Activated naive CD4-positive, alpha-beta T cell treated with anti-CD3 and anti-CD28 coated beads, Interleukin-2, amount 50 U/mL, for 16 hours (primary cell): Measurements from ENCODE around the gene PPP1R14C.

Experiments
- DNase-seq: peaks from one replicate; pipeline ENCODE4 v3.0.0-alpha.2; 2020

PPP1R14C gene

DNA sequence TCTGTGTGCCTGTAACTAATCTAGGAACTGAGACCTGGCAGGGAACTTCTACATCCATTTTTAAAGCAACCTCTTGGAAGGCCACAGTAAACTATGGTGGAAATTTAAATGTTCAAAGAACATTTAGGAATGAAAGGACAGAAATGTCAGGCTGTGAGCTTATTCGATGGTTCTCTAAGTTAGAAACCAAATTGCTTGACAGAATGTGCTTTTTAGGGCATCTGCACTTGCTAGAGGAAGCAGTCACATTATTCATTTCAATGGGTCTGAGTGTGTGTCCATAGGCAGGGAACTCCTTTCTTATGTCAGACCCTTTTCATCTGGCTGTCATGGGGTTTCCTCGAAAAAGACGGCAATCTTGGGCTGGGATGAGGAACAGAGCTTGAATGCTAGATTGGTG, 84.4 kb downstream of the PPP1R14C start:
- no peak for DNase-seq

DNA sequence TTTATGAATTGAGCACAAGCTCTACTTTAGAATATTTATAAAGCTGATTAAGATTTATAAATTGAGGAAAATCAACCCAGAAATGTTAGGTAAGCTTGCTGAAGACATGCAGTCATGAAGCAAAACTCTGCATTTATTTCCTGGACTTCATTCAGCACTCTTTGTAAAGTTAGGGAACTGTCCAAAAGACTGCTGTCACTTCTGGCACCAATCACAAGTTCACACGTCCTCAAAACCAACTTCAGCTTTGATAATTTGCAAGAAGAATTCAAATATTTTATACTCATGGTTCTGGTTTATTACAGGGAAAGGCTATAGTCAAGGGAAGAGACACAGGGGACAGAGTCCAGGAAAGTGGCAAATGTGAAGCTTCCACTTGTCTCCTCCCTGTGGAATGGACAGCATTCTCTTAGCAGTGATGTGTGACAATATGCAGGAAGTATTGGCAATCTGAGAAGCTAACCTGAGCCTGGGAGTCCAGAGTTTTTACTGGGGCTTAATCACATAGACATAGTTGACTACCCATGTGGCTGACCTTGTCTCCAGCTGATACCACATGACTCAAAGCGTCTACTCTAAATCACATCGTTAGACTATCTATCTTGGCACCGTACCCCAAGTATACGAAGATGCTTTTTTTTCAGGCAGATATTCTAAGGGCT, 85.4 kb downstream of the PPP1R14C start:
- no peak for DNase-seq

DNA sequence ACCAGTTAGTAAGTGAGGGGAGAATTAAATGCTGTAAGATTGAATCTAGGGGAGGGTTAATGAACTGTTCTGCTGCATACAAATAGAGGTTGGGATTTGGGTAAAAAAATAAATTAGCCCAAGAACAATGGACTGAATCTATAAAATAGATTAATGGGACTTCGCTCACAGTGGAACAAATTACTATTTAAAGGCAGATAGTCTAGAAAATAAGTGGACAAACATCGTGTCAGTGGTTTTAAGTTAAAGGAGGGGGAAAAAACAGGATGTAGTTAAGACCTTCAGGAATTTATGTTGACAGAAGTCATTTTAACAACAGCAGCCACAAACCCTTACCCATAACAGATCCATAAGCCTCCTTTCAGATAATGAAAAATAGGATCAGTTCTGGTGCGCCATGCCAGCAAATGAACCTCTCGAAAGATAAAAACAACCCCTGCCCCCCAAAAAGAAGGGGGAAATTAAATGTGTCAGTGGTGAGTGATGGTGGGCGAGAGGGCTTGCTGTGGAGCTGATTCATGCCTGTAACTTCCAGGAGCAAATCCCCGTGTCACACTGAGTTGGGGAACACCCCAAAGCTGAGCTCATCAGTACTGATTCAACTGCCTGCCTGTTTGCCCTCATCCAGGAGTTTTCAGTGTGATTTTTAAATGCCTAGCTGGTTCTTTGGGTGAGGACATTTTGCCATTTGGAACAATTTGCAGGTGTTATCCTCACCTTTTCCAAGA, 86.8 kb downstream of the PPP1R14C start:
- DNase-seq, result no peak

DNA sequence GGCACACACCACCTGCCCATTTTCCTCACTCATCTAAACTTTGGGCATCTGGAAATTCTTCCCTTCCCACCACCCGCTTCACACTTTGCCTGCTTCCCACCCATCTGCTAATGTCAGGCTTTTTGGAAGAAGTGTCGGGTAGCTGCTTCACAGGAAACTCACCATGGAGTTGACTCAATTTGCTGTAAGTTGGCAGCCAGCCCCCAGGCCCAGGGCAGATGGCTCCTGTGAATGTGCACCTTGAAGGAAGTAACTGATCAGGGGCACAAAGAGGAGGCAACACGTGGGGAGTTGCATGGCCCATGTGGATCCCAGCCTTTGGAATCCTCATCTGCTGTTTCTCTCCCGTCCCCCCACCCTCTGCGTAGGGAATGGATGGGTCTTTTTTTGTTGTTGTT, 87.3 kb downstream of the PPP1R14C start:
- no peak for DNase-seq

DNA sequence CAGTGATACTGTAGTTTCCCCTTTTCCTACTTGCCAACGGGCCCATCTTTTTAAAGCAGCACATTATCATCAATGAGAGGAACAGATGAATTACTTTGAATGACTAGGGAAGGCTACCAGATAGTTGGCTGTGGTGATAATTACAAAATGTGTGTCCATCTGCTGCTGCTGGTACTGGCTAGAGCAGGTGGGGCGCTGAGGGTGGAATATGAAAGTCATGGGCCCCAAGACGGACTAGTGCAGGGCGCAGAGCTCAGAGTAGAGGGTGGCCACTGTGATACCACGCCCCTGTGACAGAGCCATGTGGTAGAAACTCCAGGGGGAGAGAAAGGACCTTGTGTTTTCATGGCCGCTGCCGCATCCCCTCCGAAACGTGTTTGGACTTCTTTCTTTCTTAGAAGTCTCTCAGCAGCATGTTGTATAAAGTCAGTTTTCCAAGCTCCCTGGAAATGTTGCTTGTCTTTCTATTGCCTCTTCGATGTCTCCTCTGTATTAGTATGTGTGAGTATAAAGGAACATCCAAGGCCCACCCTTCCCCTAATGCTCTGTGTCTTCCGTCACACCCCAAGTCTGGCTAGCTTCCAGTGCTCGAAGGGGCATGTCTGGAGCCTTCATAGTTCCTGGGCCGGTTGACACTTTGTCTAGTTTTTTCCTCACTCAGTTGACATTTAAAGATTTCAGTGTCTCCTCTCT, 88.1 kb downstream of the PPP1R14C start:
- DNase-seq, result no peak

DNA sequence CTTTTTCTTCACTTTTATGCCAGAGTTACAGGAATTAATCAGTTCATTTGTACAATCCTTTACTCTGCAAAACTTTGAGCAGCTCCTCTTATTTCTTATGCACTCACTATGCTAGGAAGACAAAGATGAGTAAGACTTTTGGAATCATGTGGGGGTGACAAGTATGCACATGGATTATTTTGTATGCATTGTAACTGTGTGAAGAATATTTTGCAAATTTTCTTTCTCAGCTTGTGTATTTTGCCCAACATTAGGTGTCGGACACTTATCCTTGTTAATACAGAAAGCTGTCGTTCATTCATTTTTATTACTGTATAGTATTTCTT, 88.6 kb downstream of the PPP1R14C start:
- DNase-seq, result no peak

DNA sequence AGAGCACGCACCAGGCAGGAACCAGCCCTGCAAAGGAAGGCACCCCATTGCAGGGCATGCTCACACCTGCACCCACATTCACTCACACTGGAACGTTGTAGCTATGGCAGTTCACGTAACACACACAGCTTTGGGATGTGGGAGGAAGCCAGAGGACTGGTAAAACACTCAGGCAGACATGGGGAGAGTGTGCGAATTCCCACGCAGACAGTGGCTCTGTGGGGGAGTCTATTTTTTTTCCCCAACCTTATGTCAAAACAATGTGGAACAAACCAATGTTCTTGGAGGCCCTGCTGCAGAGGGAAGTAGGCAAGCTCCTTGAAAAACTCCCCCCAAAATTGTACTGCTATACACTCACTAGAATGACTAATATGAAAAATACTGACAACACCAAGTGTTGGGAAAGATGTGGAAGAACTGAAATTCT, 91.0 kb downstream of the PPP1R14C start:
- no peak for DNase-seq

DNA sequence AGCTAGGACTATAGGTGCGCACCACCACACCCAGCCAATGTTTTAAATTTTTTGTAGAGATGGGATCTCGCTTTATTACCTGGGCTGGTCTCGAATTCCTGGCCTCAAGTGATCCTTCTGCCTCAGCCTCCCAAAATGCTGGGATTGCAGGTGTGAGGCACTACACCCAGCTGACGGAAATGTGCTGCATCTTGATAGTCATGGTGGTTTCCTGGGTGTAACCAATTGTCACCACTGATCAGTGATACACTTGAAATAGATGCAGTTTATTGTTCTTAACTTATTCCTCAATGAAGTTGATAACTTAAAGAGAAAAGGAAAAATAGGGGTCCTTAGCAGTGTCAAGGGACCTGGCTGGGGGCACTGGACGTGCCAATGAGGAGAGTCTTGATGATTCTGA, 92.4 kb downstream of the PPP1R14C start:
- DNase-seq, result no peak

DNA sequence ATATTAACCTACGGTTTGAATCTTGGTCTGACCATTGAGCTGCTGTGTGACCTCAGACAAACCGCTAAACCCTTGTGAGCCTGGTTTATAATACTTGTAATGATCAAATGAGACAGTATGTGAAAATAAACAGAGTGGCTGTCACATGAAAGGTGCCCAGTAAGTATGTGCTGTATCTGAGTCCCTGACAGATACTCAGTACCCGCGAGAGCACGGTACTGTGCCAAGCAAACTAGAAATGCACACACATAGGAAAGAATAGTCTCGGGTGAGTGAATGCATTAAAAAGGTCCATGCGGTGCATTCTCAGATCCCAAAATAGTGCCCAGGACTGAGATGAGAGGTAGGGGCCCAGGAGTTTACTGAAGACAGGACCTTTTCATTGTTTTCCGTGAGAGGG, 93.3 kb downstream of the PPP1R14C start:
- no peak for DNase-seq

DNA sequence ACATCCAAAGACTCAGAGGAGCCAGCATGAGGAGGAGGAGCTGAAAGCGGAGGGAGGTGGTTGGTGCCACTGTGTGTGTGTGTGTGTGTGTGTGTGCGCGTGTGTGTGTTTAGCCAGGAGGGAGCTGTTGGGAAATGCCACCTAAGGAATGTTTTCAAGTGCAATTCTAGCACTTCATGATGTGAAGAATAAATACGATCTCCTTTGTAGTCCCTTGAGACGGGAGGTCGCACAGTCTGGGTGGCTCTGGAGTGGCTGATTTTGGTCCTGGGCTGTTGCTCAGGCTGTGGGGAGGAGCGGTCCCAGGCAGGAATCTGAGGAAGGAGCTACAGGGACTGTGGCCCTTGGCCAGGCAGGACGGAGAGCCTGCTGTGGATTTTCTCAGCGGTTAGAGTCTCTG, 93.7 kb downstream of the PPP1R14C start:
- no peak for DNase-seq

DNA sequence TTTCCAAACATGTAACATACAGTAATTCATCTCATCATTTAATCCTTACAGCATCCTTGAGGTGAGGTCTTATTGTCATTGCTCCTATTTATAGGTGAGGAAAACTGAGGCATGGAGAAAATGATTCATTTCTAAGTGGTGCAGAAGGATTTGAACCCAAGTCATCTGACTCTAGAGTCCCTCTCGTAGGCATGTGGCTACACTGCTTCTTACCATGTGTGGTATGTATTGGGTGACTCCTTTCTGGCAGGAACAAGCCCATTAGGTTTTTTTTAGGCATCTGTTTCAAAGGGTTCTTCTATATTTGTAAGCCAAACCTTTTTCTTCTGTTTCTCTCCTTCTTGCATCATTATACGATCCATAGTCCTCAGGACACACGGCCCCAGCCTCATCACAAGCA, 94.8 kb downstream of the PPP1R14C start:
- no peak for DNase-seq

DNA sequence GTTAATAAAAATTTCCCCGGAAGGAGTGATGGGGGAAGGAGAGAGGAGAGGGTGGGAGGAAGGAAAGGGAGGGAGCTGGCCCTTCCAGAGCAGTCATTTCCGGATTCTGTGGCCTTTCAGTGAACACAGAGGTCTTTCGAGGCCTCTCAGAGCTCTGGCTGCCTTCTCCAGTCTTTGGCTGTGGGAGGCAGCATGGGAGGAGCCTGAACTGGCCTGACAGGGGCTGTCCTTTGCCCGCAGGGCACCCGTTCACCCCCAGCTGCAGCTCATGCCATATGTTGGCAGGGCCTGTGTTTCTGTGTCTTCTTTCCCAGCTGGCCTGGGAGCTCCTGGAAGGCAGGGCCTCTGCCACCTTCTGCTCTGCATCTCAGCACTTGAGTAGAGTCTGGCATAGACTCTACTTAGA, 95.5 kb downstream of the PPP1R14C start:
- no peak for DNase-seq

DNA sequence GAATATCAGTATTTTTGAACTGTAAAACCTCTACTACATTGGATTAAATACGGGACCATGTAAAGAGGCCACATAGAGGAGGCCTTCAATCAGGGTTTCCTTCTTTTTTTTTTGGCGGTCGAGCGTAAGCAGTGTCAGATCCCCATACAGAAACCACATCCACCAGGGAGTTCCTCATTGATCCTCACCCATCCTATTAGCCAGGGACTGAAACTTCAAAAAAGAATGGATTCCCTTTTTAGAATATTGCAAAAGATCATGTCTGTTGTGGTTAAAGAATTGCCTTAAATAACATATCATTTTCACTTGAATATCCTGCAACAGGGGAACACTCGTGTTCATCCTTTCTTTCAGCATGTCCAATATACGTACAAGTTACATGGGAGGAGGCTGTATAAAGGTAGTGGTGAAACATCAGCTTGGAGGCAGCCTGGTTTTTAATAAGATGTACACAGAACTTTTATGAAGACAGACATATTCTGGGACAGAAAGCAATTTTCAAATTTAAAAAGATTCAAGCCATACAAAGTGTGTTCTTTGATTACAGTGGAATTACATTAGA, 96.1 kb downstream of the PPP1R14C start:
- no peak for DNase-seq

DNA sequence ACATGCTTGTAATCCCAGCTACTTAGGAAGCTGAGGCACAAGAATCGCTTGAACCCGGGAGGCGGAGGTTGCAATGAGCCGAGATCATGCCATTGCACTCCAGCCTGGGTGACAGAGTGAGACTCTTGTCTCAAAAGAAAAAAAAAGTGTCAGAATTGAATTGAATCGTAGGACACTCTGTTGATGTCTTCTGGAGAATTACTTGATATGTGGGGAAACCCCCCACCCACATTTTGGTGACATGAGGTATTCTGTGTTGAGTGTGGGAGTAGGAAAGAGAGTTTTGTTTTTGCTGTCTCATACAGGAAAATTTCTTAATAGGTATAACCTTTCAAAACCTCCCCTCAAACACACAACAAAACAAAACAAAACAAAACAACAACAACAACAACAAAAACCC, 98.9 kb downstream of the PPP1R14C start:
- peak; percentile 56 for DNase-seq

DNA sequence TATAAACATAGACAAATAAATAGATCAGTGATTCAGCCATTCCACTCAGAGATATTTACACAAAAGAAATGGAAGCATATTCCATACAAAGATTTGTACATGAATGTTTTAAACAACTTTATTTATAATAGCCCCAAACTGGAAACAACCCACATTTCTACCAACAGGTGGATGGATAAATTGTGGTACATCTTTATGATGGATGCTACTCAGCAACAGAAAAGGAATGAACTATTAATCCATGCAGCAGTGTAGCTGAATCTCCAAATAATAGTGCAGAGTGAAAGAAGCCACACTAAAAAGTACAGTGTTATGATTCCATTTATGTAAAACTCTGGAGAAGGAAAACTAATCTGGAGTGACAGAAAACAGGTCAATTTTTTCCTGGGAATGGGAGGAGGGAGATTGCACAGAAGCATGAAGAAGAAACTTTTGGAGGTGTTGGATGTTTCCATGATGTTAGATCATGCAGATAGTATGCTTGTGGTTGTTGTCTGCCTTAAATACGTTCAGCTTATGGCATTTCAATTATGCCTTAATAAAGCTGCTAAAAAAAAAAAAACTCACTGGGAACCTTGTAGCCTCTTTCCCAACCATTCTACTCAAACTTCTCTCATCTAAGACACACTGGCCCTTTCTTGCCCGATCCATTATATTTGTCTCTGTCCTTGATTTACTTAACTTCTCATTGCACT, 100.9 kb downstream of the PPP1R14C start:
- DNase-seq, result no peak

DNA sequence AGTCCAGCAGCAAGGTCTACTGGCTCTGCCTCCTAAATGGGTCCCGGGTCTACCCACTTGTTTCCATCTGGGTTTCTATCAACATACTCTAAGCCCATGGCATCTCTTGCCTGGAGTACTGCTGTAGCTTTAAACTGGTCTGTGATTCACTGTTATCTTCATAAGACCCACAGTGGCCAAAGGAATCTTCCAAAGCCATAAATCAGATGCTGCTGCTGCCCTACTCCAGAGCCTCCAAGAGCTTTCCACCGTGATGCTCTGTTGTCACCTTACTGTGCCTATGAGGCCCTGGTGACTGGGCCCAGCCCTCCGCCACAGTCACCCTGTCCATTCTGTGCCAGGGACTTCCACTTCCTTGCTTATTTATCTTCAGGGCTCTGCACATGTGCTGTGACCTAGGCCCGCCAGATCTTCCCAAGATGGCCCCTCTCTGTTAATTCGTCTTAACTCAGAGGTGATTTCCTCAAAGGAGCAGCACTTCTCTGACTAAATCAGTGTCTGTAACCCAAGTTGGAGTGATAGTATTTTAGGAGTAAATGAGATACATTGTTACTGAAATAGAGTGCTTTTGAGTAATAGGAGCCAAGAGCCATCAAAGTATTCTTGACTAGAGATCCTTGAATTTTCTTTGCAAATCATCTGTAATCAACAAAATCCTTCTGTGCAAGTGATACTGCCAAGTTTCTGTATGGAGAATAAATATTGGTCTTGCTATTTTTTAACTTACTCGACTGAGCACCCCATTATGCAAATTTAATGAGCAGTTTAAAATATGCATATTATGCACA, 102.5 kb downstream of the PPP1R14C start:
- no peak for DNase-seq

DNA sequence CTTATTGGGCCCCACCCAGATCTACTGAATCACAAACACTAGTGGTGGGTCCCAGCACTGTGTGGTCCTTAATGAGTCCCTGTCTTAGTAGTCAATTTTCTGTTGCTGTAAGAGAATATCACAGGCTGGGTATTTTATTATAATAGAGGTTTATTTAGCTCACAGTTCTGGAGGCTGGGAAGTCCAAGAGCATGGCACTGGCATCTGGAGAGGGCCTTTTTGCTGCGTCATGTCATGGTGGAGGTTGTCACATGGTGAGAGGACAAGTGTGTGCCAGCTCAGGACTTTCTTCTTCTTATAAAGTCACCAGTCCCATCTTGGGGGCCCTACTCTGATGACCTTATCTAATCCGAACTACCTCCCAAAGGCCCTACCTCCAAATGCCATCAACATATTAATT, 105.0 kb downstream of the PPP1R14C start:
- no peak for DNase-seq

DNA sequence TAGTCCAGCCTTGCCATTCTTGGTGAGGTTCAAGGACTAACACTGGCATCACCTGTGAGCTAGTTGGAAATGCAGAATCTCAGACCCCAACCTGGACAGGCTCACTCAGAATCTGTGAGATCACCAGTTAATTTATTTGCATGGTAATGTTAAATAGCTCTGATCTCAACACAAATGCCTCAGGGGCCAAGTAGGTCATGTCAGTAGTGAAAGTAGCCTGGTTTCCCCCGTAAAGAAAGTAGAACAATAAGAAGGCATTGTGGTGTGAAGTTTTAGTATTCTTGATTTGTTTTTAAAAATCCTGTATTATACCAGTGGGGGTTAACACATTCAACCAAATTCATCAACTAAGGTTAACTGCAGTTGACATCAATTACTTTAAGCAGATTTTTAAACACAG, 105.5 kb downstream of the PPP1R14C start:
- DNase-seq, result no peak

DNA sequence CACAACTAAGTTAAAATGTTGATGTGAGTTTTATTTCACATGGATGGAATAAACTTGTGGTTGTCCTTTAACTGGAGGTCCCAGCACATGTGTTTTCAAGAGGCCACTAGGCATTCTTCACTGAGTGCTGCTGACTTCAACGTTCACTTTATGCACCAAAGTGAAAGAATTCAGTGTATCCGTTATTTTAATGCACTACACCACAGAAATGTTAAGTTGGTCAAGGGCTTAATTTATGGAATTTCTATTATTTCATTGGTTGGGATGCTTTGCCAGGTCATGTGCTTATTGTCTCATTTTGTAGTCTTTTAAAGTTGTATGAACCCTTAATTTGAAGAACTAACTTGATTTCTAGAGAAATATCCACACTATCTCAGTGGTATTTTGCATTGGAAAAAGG, 106.4 kb downstream of the PPP1R14C start:
- DNase-seq, result no peak

DNA sequence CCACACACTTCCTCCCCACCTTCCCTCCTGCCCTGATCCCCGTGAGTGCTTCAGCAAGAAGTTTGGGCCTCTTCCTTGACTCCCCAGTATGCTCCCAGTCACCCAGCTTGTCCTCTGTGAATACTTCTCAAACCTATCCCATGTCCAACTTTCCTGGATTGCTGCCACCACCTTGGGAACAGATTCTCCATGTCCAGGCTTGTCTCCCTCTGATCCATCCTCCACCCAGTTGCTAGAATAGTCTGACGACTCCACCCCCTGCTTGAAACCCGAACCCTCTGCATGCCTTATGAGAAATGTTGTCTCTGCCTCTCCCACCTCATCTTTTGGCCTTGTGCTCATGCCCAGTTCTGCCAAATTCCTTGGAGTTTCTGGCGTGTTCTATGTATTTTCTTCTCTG, 108.0 kb downstream of the PPP1R14C start:
- no peak for DNase-seq

DNA sequence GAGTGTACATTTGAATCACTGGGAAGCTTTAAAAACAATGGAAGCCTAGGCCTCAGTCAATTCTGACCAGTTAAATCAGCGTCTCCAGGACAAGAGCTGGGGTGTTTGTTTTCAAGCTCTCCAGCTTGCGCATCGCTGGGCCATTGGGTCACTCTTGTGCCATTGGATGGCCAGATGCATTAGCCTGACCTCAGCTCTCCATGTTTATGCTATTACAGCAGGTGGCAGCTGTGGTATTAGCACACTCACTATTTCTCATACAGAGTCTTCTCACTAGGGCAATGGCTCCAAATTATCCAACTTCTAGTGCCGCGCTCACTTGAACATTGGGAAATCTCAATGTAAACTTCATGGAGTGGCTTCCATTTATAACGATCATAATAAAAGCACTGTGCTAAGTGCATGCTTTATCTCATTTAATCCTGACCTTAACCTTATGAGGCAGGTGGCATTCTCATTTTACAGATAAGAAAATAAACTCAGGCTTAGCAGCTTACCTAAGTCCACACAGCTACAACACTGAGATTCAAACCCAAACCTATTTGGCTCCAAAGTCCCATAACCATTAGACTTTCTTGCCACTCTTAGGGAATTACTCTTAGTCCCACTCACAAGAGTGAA, 108.8 kb downstream of the PPP1R14C start:
- DNase-seq, result no peak
